ENCODE data around the gene GPS1. TPM values are rescaled to one million over a fixed set of nuclear protein-coding genes. Genes with fewer than 3 reads are reported as not detected.

Gene GPS1
- total and polyA plus RNA-seq, 10 donors = 61.5 to 109 (median 68.9) TPM

- H3K4me1 ChIP-seq = peaks cover 2 to 12% (median 7%) of the 10 kb centered on the region in 6 donors
- 93 to 99% (median 97%) methylated on average over 18 to 37 of the region's 37 CpGs for WGBS, 5 donors
- no peak overlapping the region for H3K27ac ChIP-seq
- H3K4me3 ChIP-seq = no peak overlapping the region
- H3K36me3 ChIP-seq = peaks cover 0 to 97% (median 85%) of the 10 kb centered on the region in 6 donors
- intact Hi-C loops (cut with DNase I; ENCODE audit: low total_unique reads) = no loop called here
- no peak for DNase-seq
- no peak for TF ChIP-seq POLR2AphosphoS5 (IDR thresholded peaks at IDR 0.05)
- no peak for TF ChIP-seq POLR2A (IDR thresholded peaks at IDR 0.05)
- TF ChIP-seq, protein P1, sequence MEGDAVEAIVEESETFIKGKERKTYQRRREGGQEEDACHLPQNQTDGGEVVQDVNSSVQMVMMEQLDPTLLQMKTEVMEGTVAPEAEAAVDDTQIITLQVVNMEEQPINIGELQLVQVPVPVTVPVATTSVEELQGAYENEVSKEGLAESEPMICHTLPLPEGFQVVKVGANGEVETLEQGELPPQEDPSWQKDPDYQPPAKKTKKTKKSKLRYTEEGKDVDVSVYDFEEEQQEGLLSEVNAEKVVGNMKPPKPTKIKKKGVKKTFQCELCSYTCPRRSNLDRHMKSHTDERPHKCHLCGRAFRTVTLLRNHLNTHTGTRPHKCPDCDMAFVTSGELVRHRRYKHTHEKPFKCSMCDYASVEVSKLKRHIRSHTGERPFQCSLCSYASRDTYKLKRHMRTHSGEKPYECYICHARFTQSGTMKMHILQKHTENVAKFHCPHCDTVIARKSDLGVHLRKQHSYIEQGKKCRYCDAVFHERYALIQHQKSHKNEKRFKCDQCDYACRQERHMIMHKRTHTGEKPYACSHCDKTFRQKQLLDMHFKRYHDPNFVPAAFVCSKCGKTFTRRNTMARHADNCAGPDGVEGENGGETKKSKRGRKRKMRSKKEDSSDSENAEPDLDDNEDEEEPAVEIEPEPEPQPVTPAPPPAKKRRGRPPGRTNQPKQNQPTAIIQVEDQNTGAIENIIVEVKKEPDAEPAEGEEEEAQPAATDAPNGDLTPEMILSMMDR (IDR thresholded peaks at IDR 0.05 in 8 of 11, conservative IDR thresholded peaks at IDR 0.05 in 3 of 11) = no peak
- H3K9me3 ChIP-seq = no peaks in the 10 kb centered on the region
- no peaks in the 10 kb centered on the region for H3K27me3 ChIP-seq (replicated peaks in 1 of 7)
Observed at GRCh38 chr17:82091264-82092066, 39.8 kb downstream of the GPS1 start.

DNA sequence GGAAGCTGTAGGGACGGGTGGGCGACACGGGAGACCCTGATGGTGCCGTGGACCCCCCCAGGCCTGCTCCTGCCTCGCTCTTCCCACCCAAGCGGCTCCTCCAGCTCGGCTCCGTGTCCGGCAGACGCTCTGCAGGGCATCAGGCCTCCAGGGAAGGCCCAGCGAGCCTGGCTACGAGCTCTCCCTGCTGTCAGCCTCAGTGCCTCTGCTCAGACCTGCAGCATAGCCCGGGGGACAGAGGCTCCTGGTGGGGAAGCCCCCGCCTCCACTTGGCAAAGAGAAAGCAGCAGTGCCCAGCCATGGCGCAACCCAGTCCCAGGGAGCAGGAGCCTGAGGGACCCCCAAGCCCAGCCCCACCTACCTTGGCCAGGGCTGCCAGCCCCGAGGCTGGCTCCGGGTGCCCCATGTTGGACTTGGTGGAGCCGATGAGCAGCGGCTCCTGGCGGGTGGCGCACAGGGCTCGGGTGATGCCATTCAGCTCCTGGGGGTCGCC is 40.4 kb downstream of the GPS1 start:
- TF ChIP-seq POLR2A (IDR thresholded peaks at IDR 0.05) = no peak
- TF ChIP-seq POLR2AphosphoS5 (IDR thresholded peaks at IDR 0.05) = no peak
- TF ChIP-seq, protein P1 (IDR thresholded peaks at IDR 0.05 in 8 of 11, conservative IDR thresholded peaks at IDR 0.05 in 3 of 11) = no peak
- intact Hi-C loops (cut with DNase I; ENCODE audit: low total_unique reads) = no loop called here
- H3K36me3 ChIP-seq = peaks cover 0 to 91% (median 79%) of the 10 kb centered on the region in 6 donors
- H3K4me3 ChIP-seq = no peak overlapping the region
- 91 to 96% (median 94%) methylated on average over 5 to 23 of the region's 23 CpGs for WGBS, 5 donors
- peaks cover 9 to 19% (median 14%) of the 10 kb centered on the region in 6 donors for H3K4me1 ChIP-seq
- no peaks in the 10 kb centered on the region for H3K27me3 ChIP-seq (replicated peaks in 1 of 7)
- H3K9me3 ChIP-seq = no peaks in the 10 kb centered on the region
- peak; percentile 72 for DNase-seq
- H3K27ac ChIP-seq = no peak overlapping the region

DNA sequence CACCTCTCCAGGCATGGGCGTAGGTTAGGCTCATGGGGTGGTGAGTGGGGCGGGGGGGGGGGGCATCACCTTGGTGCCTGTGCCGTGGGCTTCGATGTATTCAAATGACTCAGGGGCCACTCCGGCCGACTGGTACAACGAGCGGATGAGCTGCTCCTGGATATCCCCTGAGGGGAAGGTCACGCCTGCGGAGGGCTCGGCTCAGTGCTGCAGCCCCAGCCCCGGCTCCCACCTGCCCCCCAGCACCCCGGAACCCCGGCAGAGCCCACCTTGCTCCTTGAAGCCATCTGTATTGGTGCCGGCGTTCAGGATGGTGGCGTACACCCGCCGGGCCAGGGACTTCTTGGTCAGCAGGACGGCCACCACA is 40.9 kb downstream of the GPS1 start:
- 96 to 100% (median 98%) methylated on average over 1 to 20 of the region's 20 CpGs for WGBS, 5 donors
- H3K36me3 ChIP-seq = peaks cover 0 to 86% (median 74%) of the 10 kb centered on the region in 6 donors
- no peaks in the 10 kb centered on the region for H3K27me3 ChIP-seq (replicated peaks in 1 of 7)
- DNase-seq = peak; percentile 67
- no peaks in the 10 kb centered on the region for H3K9me3 ChIP-seq
- intact Hi-C loops (cut with DNase I; ENCODE audit: low total_unique reads) = no loop called here
- TF ChIP-seq POLR2A (IDR thresholded peaks at IDR 0.05) = no peak
- TF ChIP-seq, protein P1 (IDR thresholded peaks at IDR 0.05 in 8 of 11, conservative IDR thresholded peaks at IDR 0.05 in 3 of 11) = no peak
- TF ChIP-seq POLR2AphosphoS5 (IDR thresholded peaks at IDR 0.05) = no peak
- no peak overlapping the region for H3K27ac ChIP-seq
- no peak overlapping the region for H3K4me3 ChIP-seq
- H3K4me1 ChIP-seq = peaks cover 9 to 23% (median 18%) of the 10 kb centered on the region in 6 donors

Data from spleen (tissue), 11 donors.